CD1c-positive myeloid dendritic cell (primary cell): ENCODE results near the gene CDH11.

ENCODE experiments used
- DNase-seq: peaks from one replicate; pipeline ENCODE4 v3.0.0-alpha.2; 2016; ENCODE audit errors: extremely low spot score

CDH11 gene

DNA sequence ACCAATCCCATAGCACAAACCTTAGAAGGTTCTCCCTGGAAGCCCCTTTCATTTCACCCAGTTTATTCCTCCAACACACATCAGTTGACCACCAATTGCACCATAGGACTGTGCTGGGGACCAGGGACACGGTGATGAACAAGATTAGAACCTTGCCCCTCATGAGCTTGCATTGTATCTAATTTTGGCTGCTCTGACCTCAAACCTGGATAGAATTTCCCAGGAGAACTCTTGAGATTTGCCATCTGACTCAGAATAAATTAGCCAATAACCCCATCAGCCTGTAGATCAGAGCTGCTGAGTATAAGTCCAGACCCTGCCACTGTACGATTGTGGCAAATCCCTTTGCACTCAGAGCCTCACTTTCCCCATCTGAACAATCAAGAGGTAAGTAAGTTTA is 52.1 kb downstream of the CDH11 start:
- no peak for DNase-seq

GRCh38 chr16:65069065-65069464 is 52.8 kb downstream of the CDH11 start:
- no peak for DNase-seq

DNA sequence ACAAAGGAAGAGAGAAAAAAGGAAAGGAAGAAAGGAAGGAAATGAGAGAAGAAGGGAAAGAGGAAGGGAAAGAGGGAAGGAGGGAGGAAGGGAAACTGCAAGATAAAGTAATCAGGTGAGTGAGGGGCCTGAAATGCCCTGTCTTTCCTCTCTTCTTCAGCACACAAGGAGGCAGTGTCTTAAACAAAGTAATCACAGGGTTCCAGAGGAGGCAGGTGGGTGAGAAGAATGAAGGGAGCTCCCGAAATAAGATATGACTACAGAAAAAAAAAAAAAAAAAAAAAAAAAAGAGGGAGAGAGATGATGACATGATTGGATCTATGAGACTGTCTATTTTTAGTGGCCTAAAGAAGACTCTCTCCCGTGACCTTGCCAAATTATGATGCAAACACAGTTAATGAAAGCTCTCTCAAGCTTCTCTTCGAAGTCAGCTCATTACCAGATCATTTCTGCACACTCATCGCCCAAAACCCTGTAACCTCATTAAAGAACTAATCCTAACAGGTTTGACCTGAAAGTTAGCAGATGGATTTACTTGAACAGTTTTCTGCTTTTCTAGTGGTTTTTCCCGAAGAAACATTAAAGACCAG is 53.6 kb downstream of the CDH11 start:
- DNase-seq = no peak

DNA sequence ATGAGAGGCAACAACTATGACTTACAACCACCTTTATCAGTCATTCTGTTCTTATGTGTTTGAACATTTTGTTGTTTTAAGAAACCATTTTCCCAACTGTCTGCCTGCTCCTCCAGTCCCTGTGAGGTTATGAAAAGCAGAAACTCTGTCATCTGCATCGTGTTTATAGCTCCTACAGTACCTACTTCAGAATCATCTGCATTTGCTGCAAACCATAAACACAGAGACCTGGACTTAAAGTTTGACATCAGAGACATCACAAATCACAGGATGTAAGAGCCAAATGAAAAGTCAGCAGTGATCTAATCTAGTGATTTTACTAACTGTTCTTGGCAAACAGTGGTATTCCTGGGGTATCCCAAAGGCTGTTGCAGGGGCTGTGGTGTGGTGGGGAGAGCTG is 55.2 kb downstream of the CDH11 start:
- DNase-seq = no peak

- DNase-seq = no peak
These were observed 56.8 kb downstream of the CDH11 start for GRCh38 chr16:65065031-65065430.

DNA sequence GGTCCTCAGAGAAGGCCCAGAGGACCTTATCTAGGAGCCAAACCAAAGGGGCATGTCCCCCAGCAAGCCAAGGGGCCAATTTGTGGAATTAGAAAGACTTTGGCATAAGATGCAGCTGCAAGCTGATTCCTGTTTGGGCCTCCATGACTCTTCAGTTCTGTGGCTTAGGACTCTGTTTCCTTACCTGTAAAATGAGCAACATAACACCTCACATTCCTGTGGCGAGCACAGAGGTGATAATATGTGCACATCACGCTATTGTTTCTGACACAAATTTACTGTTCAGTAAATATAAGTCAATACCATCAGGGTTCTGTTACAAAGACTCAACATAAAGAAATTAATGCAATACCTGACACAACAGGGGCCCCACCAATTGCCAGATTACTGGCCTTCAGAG is 57.7 kb downstream of the CDH11 start:
- DNase-seq = no peak

- DNase-seq = no peak
These were observed 58.9 kb downstream of the CDH11 start for GRCh38 chr16:65062736-65063583.

DNA sequence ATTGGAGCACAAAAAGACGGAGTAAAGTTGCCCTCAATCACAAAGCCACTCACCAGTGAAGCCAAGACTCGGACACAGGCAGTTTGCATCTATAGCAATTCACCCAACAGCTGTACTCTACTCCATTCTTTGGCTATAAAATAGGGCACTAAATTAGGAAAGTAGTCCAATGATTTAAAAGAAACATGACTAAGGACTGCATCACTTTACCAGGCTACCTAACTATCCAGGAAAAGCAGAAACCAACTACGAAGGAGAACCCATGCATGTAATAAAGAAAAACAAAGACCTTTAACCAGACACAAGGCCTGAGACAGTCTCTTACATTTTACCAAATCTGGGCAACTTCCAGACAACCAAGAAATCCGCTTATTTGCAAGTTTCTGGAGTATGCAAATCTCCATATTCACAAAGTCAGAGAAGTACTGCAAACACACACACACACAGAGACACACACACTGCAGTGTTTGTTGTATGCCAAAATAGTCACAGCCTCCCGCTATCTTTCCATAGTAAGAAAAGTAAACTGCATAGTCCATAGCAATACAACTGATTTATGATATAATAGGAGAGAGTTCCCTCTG is 59.8 kb downstream of the CDH11 start:
- DNase-seq = no peak

GRCh38 chr16:65061263-65061662 is 60.6 kb downstream of the CDH11 start:
- no peak for DNase-seq

DNA sequence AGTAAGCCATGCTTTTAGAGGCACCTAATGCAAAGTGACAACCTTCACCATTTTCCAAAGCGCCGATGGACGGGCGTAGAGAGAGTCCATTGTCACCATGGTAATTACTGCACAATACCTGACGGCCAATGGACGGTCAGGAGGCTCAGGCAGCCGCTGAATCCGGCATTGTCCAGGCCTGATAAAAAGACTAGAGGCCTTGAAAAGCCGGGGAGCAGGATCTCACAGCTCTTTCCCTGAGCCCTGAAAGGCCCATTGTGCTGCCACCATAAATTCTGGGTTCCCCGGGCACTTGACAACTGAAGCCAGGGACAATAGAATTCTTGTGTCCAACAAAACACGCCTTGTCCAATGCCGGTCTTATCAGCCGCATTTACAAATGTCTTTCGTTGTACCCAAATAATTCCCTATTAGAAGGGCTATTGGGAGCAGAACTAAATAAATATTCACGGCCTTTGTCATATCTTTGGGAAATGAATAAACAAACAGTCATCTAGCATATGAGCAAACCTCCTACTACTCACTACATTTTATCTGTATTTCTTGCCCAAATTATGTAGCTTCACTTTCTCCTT is 62.4 kb downstream of the CDH11 start:
- no peak for DNase-seq

GRCh38 chr16:65057184-65057583 is 64.7 kb downstream of the CDH11 start:
- DNase-seq = no peak

- DNase-seq = no peak
These were observed 67.4 kb downstream of the CDH11 start for GRCh38 chr16:65054457-65054856.

DNA sequence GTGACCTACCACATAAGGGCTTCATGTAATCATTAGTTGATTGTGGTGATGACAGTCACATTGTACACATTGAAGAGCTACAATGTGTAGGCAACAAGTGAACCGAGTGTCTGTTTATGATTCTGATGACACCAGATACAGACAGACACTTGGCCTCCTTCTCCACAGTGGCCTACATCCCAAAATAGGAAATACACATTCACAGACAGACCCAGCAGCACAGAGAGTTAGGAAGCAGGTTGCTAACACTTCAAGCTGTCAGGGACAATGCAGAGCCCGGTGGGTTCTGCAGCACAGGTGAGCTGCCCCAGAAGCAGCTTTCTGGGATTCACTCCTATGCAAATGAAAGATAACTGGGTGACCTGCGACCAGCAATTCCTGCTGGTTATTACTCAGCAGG is 72.2 kb downstream of the CDH11 start:
- DNase-seq = no peak

GRCh38 chr16:65045961-65046360 is 75.9 kb downstream of the CDH11 start:
- no peak for DNase-seq

- DNase-seq = no peak
These were observed 77.0 kb downstream of the CDH11 start for GRCh38 chr16:65044873-65045272.

DNA sequence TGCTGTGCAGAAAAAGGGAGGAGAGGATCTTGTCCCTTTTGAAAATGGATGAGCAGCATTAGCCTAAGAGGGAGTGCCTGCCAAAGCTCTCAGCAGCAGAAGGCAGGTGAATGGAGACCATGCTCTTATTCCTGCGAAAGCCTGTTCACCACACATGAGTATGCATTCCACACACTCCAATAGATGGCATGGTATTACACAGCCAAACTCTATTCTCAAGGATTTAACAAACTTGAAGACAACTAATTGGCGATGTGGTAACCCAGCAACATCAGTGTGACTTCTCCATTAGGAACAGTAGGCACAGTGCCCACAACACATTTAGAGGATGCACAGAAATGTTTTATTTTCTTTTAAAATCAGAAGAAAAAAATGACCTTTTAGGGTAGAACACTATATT is 77.8 kb downstream of the CDH11 start:
- no peak for DNase-seq

- no peak for DNase-seq
These were observed 79.2 kb downstream of the CDH11 start for GRCh38 chr16:65042438-65043365.

- DNase-seq = no peak
These were observed 80.2 kb downstream of the CDH11 start for GRCh38 chr16:65041667-65042066.

DNA sequence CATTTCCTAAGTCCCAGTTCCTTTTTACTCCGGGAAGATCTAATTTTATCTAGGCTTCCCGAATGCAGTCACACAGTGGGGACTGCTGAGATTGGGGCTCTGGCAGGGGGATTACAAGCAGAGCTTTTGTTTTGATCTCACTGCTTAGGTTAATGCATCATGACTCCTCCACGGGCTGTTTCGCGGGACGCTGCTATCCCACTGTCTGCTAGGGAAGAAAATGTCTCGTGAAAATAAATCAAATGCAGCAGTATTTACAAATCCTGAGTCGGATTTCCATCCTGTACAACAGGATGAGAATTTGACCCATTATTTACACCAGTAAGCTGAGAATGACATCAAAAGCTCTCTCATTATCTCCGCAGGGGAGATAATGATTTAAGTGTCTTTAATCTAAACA is 83.8 kb downstream of the CDH11 start:
- no peak for DNase-seq

DNA sequence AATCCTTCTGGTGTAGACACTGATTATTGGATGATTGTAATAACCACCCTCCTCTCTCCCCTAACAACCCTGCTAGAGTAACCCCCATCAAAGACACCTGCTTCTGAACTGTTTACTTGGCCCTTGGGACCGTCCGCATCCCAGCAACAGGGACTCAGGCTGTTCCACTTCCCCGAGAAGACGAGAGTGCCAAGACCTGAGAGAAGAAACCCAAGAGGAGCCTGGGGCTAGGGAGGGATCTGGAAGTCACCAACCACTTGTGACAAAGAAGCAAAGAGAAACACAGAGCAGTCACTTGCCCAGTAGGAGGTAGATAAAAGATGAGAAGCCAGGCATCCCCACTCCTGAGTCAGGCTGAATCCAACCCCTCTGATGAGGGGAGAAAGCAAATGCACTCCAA is 84.3 kb downstream of the CDH11 start:
- DNase-seq = no peak

- no peak for DNase-seq
These were observed 86.9 kb downstream of the CDH11 start for GRCh38 chr16:65034915-65035314.

DNA sequence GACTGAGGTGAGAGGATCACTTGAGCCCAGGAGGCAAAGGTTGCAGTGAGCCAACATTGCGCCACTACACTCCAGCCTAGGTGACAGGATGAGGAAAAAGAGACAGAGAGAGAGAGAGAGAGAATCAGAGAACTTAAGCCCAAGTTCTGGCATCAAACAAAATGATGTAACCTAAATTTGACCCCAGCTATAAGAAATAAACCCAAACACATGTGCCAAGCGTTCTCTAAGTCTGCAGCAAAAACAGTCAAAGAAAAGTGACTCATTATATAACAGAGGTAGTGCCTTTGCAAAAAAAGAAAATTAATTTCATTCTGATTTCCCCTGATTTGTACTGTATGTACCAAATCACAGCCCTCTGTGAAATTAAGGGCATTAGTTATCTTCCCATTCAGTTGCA is 89.5 kb downstream of the CDH11 start:
- DNase-seq = no peak
